NT2/D1 (cell line): ENCODE measurements around the gene OTOF.

Experiments
- DNase-seq: peaks from one replicate; pipeline ENCODE4 v3.0.0-alpha.2; 2011; ENCODE audit warnings: low read depth, low spot score
- H3K27me3 ChIP-seq: 2 replicates; pipeline ENCODE4 v1.6.0; 2011; ENCODE audit warnings: mild to moderate bottlenecking; ENCODE audit not compliant: insufficient read length, insufficient read depth
- H3K36me3 ChIP-seq: 2 replicates; pipeline ENCODE4 v1.6.1; 2011; ENCODE audit warnings: mild to moderate bottlenecking, low read length, mixed read lengths; ENCODE audit not compliant: insufficient read depth, insufficient read length
- H3K4me1 ChIP-seq: 2 replicates; pipeline ENCODE4 v1.5.1; 2011; ENCODE audit not compliant: insufficient read depth, insufficient read length
- H3K4me3 ChIP-seq: 2 replicates; pipeline ENCODE4 v1.5.1; 2011; ENCODE audit warnings: low read depth; ENCODE audit not compliant: insufficient read length
- H3K9ac ChIP-seq: 2 replicates; pipeline ENCODE4 v1.6.0; 2011; ENCODE audit warnings: low read depth; ENCODE audit not compliant: insufficient read length
- H3K9me3 ChIP-seq: 2 replicates; pipeline ENCODE4 v1.5.1; 2011; ENCODE audit warnings: mild to moderate bottlenecking, low read length; ENCODE audit not compliant: insufficient read depth
- SUZ12 ChIP-seq: IDR thresholded peaks from 2 replicates; pipeline ENCODE4 v1.6.1; 2011; ENCODE audit not compliant: insufficient read length, insufficient read depth; ENCODE audit errors: extremely low read depth
- YY1 ChIP-seq: IDR thresholded peaks from 2 replicates; pipeline ENCODE4 v1.6.1; 2011; ENCODE audit not compliant: insufficient read length, insufficient read depth
- ZNF274 ChIP-seq: IDR thresholded peaks from 2 replicates; pipeline ENCODE4 v1.6.1; 2011; ENCODE audit warnings: mild to moderate bottlenecking, low read depth, low read length

Gene OTOF

GRCh38 chr2:26464390-26465265 is 13.3 kb downstream of the OTOF start:
- Histone ChIP-seq H3K27me3 (no peaks in the 10 kb centered on the region), H3K9me3 (peaks cover 6% of the 10 kb centered on the region; the same call in 1 of the 2 replicates), H3K9ac (no peak overlapping the region), H3K36me3 (no peaks in the 10 kb centered on the region), H3K4me1 (peaks cover 23% of the 10 kb centered on the region), H3K4me3 (no peak overlapping the region)
- DNase-seq = no peak
- no peak for TF ChIP-seq ZNF274

DNA sequence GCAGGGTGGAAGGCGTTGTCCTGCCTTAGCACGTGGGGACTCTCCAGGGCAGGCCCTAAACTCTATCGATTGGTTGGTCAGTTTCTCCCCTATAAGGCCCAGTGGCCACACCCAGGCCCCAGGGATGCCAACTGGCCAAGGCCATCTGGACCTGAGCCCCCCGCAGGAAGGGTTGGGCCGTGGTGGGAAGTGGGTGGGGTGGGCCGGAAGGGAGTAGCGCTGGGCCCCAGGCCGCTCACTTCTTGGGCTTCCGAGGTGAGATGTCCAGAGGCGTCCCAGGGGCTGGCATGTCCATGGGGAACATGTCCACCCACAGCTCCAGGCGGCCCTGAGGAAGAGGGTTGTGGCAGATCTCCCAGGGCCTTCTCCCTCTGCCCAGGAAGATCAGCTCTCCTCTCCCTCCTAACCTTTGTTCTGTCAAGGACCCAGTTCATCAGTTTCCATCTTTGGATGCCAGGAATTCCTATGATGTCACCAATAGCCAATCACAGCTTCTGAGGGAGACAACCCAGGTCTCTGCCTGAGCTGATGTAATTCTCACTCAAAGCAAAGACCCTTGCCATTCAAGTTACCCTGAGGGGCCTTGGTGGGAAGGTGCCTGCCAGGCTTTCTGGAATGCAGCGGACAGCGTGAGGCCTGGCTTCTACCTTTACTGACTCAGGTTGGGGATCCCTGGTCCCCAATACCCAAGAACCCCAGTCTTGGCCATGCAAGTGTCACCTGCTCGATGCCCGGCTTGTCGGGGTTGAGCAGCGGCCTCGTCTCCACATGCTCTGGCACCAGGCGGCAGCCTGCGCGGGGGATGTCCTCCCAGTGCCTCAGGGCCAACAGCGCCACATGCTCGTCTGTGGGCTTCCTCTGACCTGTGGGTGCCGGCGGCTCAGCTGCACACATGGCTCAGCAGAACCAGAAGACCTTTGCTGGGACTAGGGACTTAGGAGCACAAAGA is 14.4 kb downstream of the OTOF start:
- H3K4me1 ChIP-seq = peaks cover 23% of the 10 kb centered on the region
- H3K9me3 ChIP-seq = no peaks in the 10 kb centered on the region; the same call in 1 of the 2 replicates
- DNase-seq = peak; percentile 82
- TF ChIP-seq ZNF274 = no peak
- no peak for TF ChIP-seq YY1
- no peak for TF ChIP-seq SUZ12
- no peaks in the 10 kb centered on the region for H3K27me3 ChIP-seq
- no peak overlapping the region for H3K4me3 ChIP-seq
- no peak overlapping the region for H3K9ac ChIP-seq
- no peaks in the 10 kb centered on the region for H3K36me3 ChIP-seq

- no peak for TF ChIP-seq ZNF274
- no peak for TF ChIP-seq YY1
- TF ChIP-seq SUZ12 = no peak
- peak; percentile 64 for DNase-seq
- H3K36me3 ChIP-seq = no peaks in the 10 kb centered on the region
- no peak overlapping the region for H3K4me3 ChIP-seq
- H3K9ac ChIP-seq = no peak overlapping the region
- no peaks in the 10 kb centered on the region for H3K27me3 ChIP-seq
- H3K4me1 ChIP-seq = peaks cover 23% of the 10 kb centered on the region
- H3K9me3 ChIP-seq = no peaks in the 10 kb centered on the region
Observed at GRCh38 chr2:26462511-26463243, 15.2 kb downstream of the OTOF start.

DNA sequence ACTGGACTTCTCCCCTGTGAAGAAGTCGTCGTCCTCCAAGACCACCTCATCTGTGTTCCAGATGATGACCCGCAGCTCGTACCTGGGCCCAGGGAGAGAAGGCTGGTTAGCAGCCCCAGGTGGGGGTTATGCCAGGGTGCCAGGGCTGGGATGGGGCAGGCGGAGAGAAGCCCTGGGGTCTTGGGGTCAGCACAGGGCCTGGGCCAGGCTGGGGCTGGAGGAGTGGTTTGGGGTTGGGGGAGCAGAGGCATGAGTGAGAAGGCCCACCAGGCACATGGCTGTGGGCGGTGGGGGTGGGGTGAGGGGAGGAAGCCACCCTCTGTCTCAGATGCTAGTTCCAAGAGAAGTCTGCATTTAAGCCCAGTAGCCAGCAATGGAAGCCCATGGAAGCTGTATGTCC is 15.8 kb downstream of the OTOF start:
- no peak overlapping the region for H3K9ac ChIP-seq
- no peak for DNase-seq
- H3K4me3 ChIP-seq = no peak overlapping the region
- TF ChIP-seq SUZ12 (no peak), ZNF274 (no peak), YY1 (no peak)
- H3K36me3 ChIP-seq = no peaks in the 10 kb centered on the region
- peaks cover 27% of the 10 kb centered on the region for H3K4me1 ChIP-seq
- H3K9me3 ChIP-seq = no peaks in the 10 kb centered on the region
- no peaks in the 10 kb centered on the region for H3K27me3 ChIP-seq

GRCh38 chr2:26461601-26462023 is 16.3 kb downstream of the OTOF start:
- H3K36me3 ChIP-seq = no peaks in the 10 kb centered on the region
- peaks cover 27% of the 10 kb centered on the region for H3K4me1 ChIP-seq
- TF ChIP-seq YY1 (no peak), SUZ12 (no peak)
- H3K9me3 ChIP-seq = no peaks in the 10 kb centered on the region
- no peaks in the 10 kb centered on the region for H3K27me3 ChIP-seq
- H3K9ac ChIP-seq = no peak overlapping the region
- no peak overlapping the region for H3K4me3 ChIP-seq
- no peak for DNase-seq

- no peak for TF ChIP-seq SUZ12
- Histone ChIP-seq H3K36me3 (no peaks in the 10 kb centered on the region), H3K4me1 (peaks cover 35% of the 10 kb centered on the region), H3K9ac (no peak overlapping the region), H3K4me3 (no peak overlapping the region), H3K9me3 (no peaks in the 10 kb centered on the region), H3K27me3 (no peaks in the 10 kb centered on the region)
- DNase-seq = no peak
Observed at GRCh38 chr2:26460613-26461031, 17.3 kb downstream of the OTOF start.

DNA sequence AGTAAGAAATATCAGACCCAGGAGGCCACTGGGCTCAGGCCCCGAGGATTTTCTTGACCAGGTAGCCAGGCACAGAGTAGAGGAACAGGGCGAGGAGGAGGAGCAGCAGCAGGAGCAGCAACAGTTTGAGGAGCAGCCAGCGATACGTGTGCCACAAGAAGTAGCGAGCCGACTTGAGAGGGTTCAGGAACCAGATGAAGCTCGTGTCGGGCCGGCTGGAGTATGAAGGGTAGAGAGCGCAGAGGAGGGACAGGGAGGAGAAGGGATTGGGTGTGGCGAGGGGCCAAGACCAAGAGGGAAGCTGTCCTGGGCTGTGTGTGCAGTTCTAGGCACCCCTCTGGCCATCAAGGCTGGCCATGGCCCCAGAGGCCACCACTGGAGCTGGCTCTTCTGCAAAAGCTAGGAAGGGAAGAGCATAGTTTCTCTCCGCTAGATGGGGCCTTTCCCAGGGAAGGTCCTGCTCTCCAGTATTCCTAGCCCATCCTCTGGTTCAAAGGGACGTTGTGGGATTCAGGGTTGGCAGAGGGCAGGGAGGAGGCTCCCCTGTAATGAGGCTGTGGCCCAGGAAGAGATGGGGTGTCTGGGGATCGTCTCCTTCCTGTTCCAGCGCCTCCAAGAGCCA is 17.8 kb downstream of the OTOF start:
- Histone ChIP-seq H3K4me1 (peaks cover 36% of the 10 kb centered on the region), H3K4me3 (no peak overlapping the region)

More for the DNA sequence above, 17.8 kb downstream of the OTOF start:
- Histone ChIP-seq H3K9me3 (no peaks in the 10 kb centered on the region), H3K27me3 (no peaks in the 10 kb centered on the region), H3K9ac (no peak overlapping the region), H3K36me3 (no peaks in the 10 kb centered on the region)
- TF ChIP-seq SUZ12 = no peak
- no peak for TF ChIP-seq YY1
- no peak for TF ChIP-seq ZNF274
- DNase-seq = no peak
